Esophagus squamous epithelium (tissue), 4 donors: ENCODE data around the gene TBC1D17.

Experiments
- POLR2A ChIP-seq, 4 donors: fragments of 450-650 bp; IDR thresholded peaks; one replicate each; pipeline ENCODE4 v1.6.1; 2017; ENCODE audit warnings: antibody characterized with exemption in 4 of 4, mild to moderate bottlenecking in 4 of 4, moderate library complexity in 3 of 4
- TF ChIP-seq, protein P1 (sequence below), 6 experiments: fragments of 450-650 bp in 4 of 6; fragments of 200-600 bp in 2 of 6; sonication (generic) in 2 of 6; IDR thresholded peaks; one replicate each; pipeline ENCODE4 v1.5.1; 2016 to 2019; ENCODE audit warnings: antibody characterized with exemption in 6 of 6, mild to moderate bottlenecking in 4 of 6, moderate library complexity in 4 of 6

DNA sequence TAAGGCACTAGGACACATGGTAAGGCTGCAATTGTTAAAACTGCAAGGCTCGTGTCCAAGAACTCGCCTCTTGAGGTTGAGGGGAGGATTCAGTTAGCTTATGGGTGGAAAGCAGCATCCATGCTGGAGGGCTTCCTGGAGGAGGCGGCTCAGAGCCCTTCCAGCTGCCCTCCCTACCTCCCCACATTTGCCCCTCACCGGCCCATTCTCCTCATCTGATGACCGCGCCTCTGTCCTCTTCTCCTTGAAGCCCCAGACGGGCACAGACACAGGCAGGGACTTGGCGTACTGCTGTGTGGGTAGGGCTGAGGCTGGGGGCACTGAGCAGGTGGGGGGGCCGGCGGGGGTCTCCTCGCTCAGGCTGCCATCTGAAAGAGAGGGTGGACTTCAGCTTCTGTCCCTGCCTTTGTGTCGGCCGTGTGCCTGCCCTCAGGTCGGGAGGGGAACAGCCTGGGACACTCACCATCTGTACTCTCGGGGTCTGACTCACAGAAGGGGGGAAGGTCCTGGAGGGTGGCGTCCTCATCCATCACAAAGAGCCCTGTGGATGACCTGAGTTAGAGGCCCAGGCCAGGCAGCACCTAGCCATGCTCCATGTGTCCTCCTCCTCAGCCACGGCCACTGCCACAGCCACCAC is 6.0 kb upstream of the TBC1D17 start:
- TF ChIP-seq, protein P1, sequence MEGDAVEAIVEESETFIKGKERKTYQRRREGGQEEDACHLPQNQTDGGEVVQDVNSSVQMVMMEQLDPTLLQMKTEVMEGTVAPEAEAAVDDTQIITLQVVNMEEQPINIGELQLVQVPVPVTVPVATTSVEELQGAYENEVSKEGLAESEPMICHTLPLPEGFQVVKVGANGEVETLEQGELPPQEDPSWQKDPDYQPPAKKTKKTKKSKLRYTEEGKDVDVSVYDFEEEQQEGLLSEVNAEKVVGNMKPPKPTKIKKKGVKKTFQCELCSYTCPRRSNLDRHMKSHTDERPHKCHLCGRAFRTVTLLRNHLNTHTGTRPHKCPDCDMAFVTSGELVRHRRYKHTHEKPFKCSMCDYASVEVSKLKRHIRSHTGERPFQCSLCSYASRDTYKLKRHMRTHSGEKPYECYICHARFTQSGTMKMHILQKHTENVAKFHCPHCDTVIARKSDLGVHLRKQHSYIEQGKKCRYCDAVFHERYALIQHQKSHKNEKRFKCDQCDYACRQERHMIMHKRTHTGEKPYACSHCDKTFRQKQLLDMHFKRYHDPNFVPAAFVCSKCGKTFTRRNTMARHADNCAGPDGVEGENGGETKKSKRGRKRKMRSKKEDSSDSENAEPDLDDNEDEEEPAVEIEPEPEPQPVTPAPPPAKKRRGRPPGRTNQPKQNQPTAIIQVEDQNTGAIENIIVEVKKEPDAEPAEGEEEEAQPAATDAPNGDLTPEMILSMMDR (IDR thresholded peaks at IDR 0.05) = no peak
- TF ChIP-seq POLR2A (IDR thresholded peaks at IDR 0.05) = no peak
